ENCODE data around the gene TRIM41. TPM values are rescaled to one million over a fixed set of nuclear protein-coding genes. Genes with fewer than 3 reads are reported as not detected.
A peak's percentile ranks its signal among the peaks of the same experiment; 100 is the strongest.

TRIM41 gene
- total and polyA plus RNA-seq, 9 of the 15 experiments (the other 6 are each of a cell fraction or from before 2014, with no cell fraction given) = 1.8 to 47.6 (median 20.9) TPM

DNA sequence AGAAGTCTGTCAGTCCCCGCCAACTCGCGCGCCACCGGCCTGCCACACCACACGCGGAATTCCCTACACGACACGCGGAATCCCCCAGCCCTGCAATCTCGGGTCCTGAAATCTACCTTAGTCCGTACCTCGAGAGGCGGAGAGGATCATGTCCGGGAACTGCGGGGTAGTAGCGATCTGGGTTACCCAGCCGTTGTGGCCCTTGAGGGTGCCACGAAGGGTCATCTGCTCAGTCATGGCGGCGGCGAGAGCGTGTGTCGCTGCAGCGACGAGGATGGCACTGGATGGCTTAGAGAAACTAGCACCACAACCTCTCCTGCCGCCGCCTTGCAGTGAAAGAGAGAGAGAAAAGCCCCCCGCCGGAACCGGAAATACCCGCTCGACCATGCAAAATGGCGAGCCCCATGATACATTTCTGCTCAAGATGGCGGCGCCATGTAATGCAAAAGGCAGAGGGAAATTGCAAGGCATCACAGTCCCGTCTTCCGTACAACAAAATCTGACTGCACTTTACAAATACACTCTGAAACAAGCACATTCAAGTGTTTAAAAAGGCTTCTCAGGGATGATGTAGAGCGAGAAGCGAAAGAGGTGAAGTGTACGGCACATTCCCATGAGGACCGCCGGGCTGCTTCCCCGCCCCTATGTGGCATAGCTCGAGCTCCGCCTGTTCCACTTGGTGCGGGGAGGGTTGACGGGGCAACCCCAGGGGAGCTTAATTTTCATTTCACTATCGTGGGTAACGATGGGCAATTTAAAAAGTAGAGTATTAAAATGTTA is 20.7 kb downstream of the TRIM41 start, which contains the start of gene RACK1 (continued):
- TF ChIP-seq ZC3H4 (CRISPR knock-in tag; IDR thresholded peaks at IDR 0.05; ENCODE audit: borderline replicate concordance) = no peak
- TF ChIP-seq, protein P1, sequence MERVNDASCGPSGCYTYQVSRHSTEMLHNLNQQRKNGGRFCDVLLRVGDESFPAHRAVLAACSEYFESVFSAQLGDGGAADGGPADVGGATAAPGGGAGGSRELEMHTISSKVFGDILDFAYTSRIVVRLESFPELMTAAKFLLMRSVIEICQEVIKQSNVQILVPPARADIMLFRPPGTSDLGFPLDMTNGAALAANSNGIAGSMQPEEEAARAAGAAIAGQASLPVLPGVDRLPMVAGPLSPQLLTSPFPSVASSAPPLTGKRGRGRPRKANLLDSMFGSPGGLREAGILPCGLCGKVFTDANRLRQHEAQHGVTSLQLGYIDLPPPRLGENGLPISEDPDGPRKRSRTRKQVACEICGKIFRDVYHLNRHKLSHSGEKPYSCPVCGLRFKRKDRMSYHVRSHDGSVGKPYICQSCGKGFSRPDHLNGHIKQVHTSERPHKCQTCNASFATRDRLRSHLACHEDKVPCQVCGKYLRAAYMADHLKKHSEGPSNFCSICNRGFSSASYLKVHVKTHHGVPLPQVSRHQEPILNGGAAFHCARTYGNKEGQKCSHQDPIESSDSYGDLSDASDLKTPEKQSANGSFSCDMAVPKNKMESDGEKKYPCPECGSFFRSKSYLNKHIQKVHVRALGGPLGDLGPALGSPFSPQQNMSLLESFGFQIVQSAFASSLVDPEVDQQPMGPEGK (CRISPR knock-in tag; IDR thresholded peaks at IDR 0.05; ENCODE audit: borderline replicate concordance) = no peak
- TF ChIP-seq TFAP4 (CRISPR knock-in tag; IDR thresholded peaks at IDR 0.05; ENCODE audit: borderline replicate concordance) = peak; percentile 69
- peak; percentile 81 for TF ChIP-seq HCFC1 (IDR thresholded peaks at IDR 0.05; ENCODE audit: low read depth, low read length)
- no peak for TF ChIP-seq ATF1 (CRISPR knock-in tag; IDR thresholded peaks at IDR 0.05)
- TF ChIP-seq ATF1 (tag; IDR thresholded peaks at IDR 0.05) = peak; percentile 66
- peak; percentile 99 for TF ChIP-seq POLR2A (conservative IDR thresholded peaks at IDR 0.05)
- peak; percentile 69; the same call in 1 of the 2 replicates for TF ChIP-seq PREB (CRISPR knock-in tag; IDR thresholded peaks at IDR 0.05)
- no peak for TF ChIP-seq XRCC4 (IDR thresholded peaks at IDR 0.05; ENCODE audit: extremely low read depth, insufficient read depth, insufficient read length)
- peak; percentile 51; the same call in 1 of the 2 replicates for TF ChIP-seq ZNF644 (tag; IDR thresholded peaks at IDR 0.05; ENCODE audit: low read depth)
- TF ChIP-seq SETDB1 (IDR thresholded peaks at IDR 0.05; ENCODE audit: low read length) = no peak
- TF ChIP-seq NR4A1 (CRISPR knock-in tag; IDR thresholded peaks at IDR 0.05) = 0 out of 2 replicates have a peak, but pooled peaks have one; percentile 72
- 0 out of 2 replicates have a peak, but pooled peaks have one; percentile 55 for TF ChIP-seq NR4A1 (tag; IDR thresholded peaks at IDR 0.05)
- peak; percentile 92 for TF ChIP-seq SMAD1 (IDR thresholded peaks at IDR 0.05; ENCODE audit: low read depth, low read length, partially characterized antibody)
- TF ChIP-seq GABPB1 (CRISPR knock-in tag; IDR thresholded peaks at IDR 0.05) = peak; percentile 96

Measured in K562 (cell line).